WTC11 (cell line): ENCODE measurements around the gene CCDC154. TPM values are rescaled to one million over a fixed set of nuclear protein-coding genes. Genes with fewer than 3 reads are reported as not detected.

Source experiments
- ATAC-seq: fragments of 200-7000 bp; cut with Tn5 transposase; 2 replicates; pipeline ENCODE4 v1.10.0; 2021; ENCODE audit warnings: mild to moderate bottlenecking, moderate library complexity
- CTCF ChIA-PET: fragments of 300-600 bp; sonication (Branson Sonifier 250); formaldehyde crosslinking; loops from one replicate; lab custom pipeline; 2021; ENCODE audit warnings: antibody characterized with exemption; lab: Charles Lee
- POLR2A ChIA-PET: fragments of 350-600 bp; sonication (Branson Sonifier 250); formaldehyde crosslinking; loops from one replicate; lab custom pipeline; 2021; ENCODE audit warnings: antibody characterized with exemption; lab: Charles Lee
- DNase-seq: peaks from one replicate; pipeline ENCODE4 v3.0.0; 2021; ENCODE audit warnings: low spot score
- H3K27ac Mint-ChIP-seq: 2 replicates; pipeline ENCODE4 v1.8.0; 2021; ENCODE audit warnings: mixed read lengths
- H3K27me3 Mint-ChIP-seq: 2 replicates; pipeline ENCODE4 v1.8.0; 2021; ENCODE audit warnings: low read depth, mild to moderate bottlenecking, moderate library complexity, mixed read lengths
- H3K36me3 Mint-ChIP-seq: 2 replicates; pipeline ENCODE4 v1.8.0; 2021; ENCODE audit warnings: mixed read lengths
- H3K4me1 Mint-ChIP-seq: 2 replicates; pipeline ENCODE4 v1.8.0; 2022; ENCODE audit warnings: mixed read lengths
- H3K4me3 Mint-ChIP-seq: 2 replicates; pipeline ENCODE4 v1.8.0; 2021; ENCODE audit warnings: mild to moderate bottlenecking, moderate library complexity, mixed read lengths
- H3K9me3 Mint-ChIP-seq: 2 replicates; pipeline ENCODE4 v1.8.0; 2021; ENCODE audit warnings: mixed read lengths
- AFF4 ChIP-seq: sonication (generic); formaldehyde crosslinking; IDR thresholded peaks from 2 replicates; pipeline ENCODE4 v1.8.1; 2023; ENCODE audit warnings: mild to moderate bottlenecking, missing genetic modification reagents, borderline replicate concordance
- ATF6 ChIP-seq: sonication (generic); formaldehyde crosslinking; IDR thresholded peaks from 2 replicates; pipeline ENCODE4 v1.8.1; 2023; ENCODE audit warnings: mild to moderate bottlenecking, missing genetic modification reagents
- CBFB ChIP-seq: sonication (generic); formaldehyde crosslinking; IDR thresholded peaks from 2 replicates; pipeline ENCODE4 v1.8.1; 2022; ENCODE audit warnings: mild to moderate bottlenecking, low read depth, missing genetic modification reagents
- CDX4 ChIP-seq: fragments of 250-450 bp; sonication (Bioruptor Pico); IDR thresholded peaks from 2 replicates; pipeline ENCODE4 v1.9.0; 2021; ENCODE audit warnings: moderate library complexity, mild to moderate bottlenecking, inconsistent platforms, borderline replicate concordance
- E2F5 ChIP-seq: sonication (generic); formaldehyde crosslinking; IDR thresholded peaks from 2 replicates; pipeline ENCODE4 v1.8.1; 2022; ENCODE audit warnings: mild to moderate bottlenecking, moderate library complexity, missing genetic modification reagents
- ELF4 ChIP-seq: sonication (generic); formaldehyde crosslinking; IDR thresholded peaks from 2 replicates; pipeline ENCODE4 v1.8.1; 2022; ENCODE audit warnings: low read depth, mild to moderate bottlenecking, moderate library complexity, missing genetic modification reagents
- ETV6 ChIP-seq: sonication (generic); formaldehyde crosslinking; IDR thresholded peaks from 2 replicates; pipeline ENCODE4 v1.8.1; 2022; ENCODE audit warnings: mild to moderate bottlenecking, missing genetic modification reagents
- FOXP1 ChIP-seq: sonication (generic); formaldehyde crosslinking; IDR thresholded peaks from 2 replicates; pipeline ENCODE4 v1.8.0; 2022; ENCODE audit warnings: missing genetic modification reagents, mild to moderate bottlenecking, moderate library complexity, borderline replicate concordance
- GTF2I ChIP-seq: fragments of 250-450 bp; sonication (Bioruptor Pico); conservative IDR thresholded peaks from 2 replicates; pipeline ENCODE4 v1.4.0; 2021; ENCODE audit warnings: mild to moderate bottlenecking
- HMGA2 ChIP-seq: fragments of 250-450 bp; sonication (Bioruptor Pico); IDR thresholded peaks from 2 replicates; pipeline ENCODE4 v1.4.0; 2021; ENCODE audit warnings: mild to moderate bottlenecking, moderate library complexity
- IRF2 ChIP-seq: sonication (generic); formaldehyde crosslinking; IDR thresholded peaks from 2 replicates; pipeline ENCODE4 v1.8.0; 2022; ENCODE audit warnings: low read depth, missing genetic modification reagents, borderline replicate concordance
- JUN ChIP-seq: sonication (generic); formaldehyde crosslinking; IDR thresholded peaks from 2 replicates; pipeline ENCODE4 v1.8.0; 2023; ENCODE audit warnings: mild to moderate bottlenecking, missing genetic modification reagents
- MAX ChIP-seq: sonication (generic); formaldehyde crosslinking; IDR thresholded peaks from 2 replicates; pipeline ENCODE4 v1.8.0; 2022; ENCODE audit warnings: mild to moderate bottlenecking, missing genetic modification reagents
- NR2C2 ChIP-seq: sonication (generic); formaldehyde crosslinking; IDR thresholded peaks from 2 replicates; pipeline ENCODE4 v1.8.0; 2022; ENCODE audit warnings: mild to moderate bottlenecking, missing genetic modification reagents
- NR3C1 ChIP-seq: sonication (generic); formaldehyde crosslinking; conservative IDR thresholded peaks from 2 replicates; pipeline ENCODE4 v1.8.1; 2023; ENCODE audit warnings: low read depth, mild to moderate bottlenecking, missing genetic modification reagents
- PREB ChIP-seq: sonication (generic); formaldehyde crosslinking; IDR thresholded peaks from 2 replicates; pipeline ENCODE4 v1.8.1; 2022; ENCODE audit warnings: mild to moderate bottlenecking, missing genetic modification reagents, moderate library complexity, borderline replicate concordance
- RELA ChIP-seq: sonication (generic); formaldehyde crosslinking; IDR thresholded peaks from 2 replicates; pipeline ENCODE4 v1.8.1; 2022; ENCODE audit warnings: missing genetic modification reagents, mild to moderate bottlenecking, borderline replicate concordance
- SMAD3 ChIP-seq: sonication (generic); formaldehyde crosslinking; IDR thresholded peaks from 2 replicates; pipeline ENCODE4 v1.8.0; 2022; ENCODE audit warnings: missing genetic modification reagents, mild to moderate bottlenecking, borderline replicate concordance
- TCF7 ChIP-seq: sonication (generic); formaldehyde crosslinking; IDR thresholded peaks from 2 replicates; pipeline ENCODE4 v1.8.0; 2022; ENCODE audit warnings: mild to moderate bottlenecking, low read depth, missing genetic modification reagents, moderate library complexity
- ZMAT4 ChIP-seq: fragments of 250-450 bp; sonication (Bioruptor Pico); IDR thresholded peaks from 2 replicates; pipeline ENCODE4 v1.9.0; 2021; ENCODE audit warnings: mild to moderate bottlenecking
- ZNF121 ChIP-seq: sonication (generic); formaldehyde crosslinking; IDR thresholded peaks from 2 replicates; pipeline ENCODE4 v1.8.0; 2023; ENCODE audit warnings: missing genetic modification reagents
- ZNF232 ChIP-seq: sonication (generic); formaldehyde crosslinking; IDR thresholded peaks from 2 replicates; pipeline ENCODE4 v1.8.0; 2022; ENCODE audit warnings: mild to moderate bottlenecking, missing genetic modification reagents
- ZNF317 ChIP-seq: sonication (generic); formaldehyde crosslinking; IDR thresholded peaks from 2 replicates; pipeline ENCODE4 v1.8.1; 2023; ENCODE audit warnings: low read depth, mild to moderate bottlenecking, moderate library complexity, missing genetic modification reagents, borderline replicate concordance
- ZNF396 ChIP-seq: fragments of 250-450 bp; sonication (Bioruptor Pico); IDR thresholded peaks from 2 replicates; pipeline ENCODE4 v1.8.0; 2021; ENCODE audit warnings: mild to moderate bottlenecking, moderate library complexity, borderline replicate concordance
- ZNF416 ChIP-seq: fragments of 250-450 bp; sonication (Bioruptor Pico); IDR thresholded peaks from 2 replicates; pipeline ENCODE4 v1.9.0; 2021; ENCODE audit warnings: mild to moderate bottlenecking, inconsistent platforms
- total RNA-seq: library from RNA; stranded (reverse); gene quantifications from 3 replicates; pipeline ENCODE4 v1.2.3, GENCODE V29; 2021

CCDC154 gene
- total RNA-seq, 1 experiment from 2014 or later, result 0.46 TPM

- ChIA-PET CTCF (no interaction called here), POLR2A (no interaction called here)
- Mint-ChIP-seq H3K4me3 (no peak overlapping the region), H3K4me1 (no peaks in the 10 kb centered on the region), H3K36me3 (peaks cover 6% of the 10 kb centered on the region; the same call in 1 of the 2 replicates), H3K27ac (no peak overlapping the region), H3K27me3 (no peaks in the 10 kb centered on the region), H3K9me3 (no peaks in the 10 kb centered on the region)
- DNase-seq, result no peak
- no peak for TF ChIP-seq NR3C1
- TF ChIP-seq FOXP1, result no peak
- no peak for TF ChIP-seq ZNF232 (CRISPR knock-in tag)
- no peak for TF ChIP-seq GTF2I (CRISPR knock-in tag)
- TF ChIP-seq ETV6, result no peak
- no peak for TF ChIP-seq CDX4
- TF ChIP-seq ZNF121 (CRISPR knock-in tag), result no peak
- no peak for TF ChIP-seq HMGA2 (CRISPR knock-in tag)
- TF ChIP-seq ZNF416 (CRISPR knock-in tag), result no peak
- no peak for TF ChIP-seq ZNF396 (CRISPR knock-in tag)
- no peak for TF ChIP-seq RELA (CRISPR knock-in tag)
- no peak for TF ChIP-seq CBFB (CRISPR knock-in tag)
- no peak for TF ChIP-seq JUN (CRISPR knock-in tag)
- TF ChIP-seq MAX, result no peak
- TF ChIP-seq ZNF317 (CRISPR knock-in tag), result no peak
- TF ChIP-seq ATF6, result no peak
- TF ChIP-seq NR2C2 (CRISPR knock-in tag), result no peak
- TF ChIP-seq ELF4 (CRISPR knock-in tag), result no peak
- no peak for ATAC-seq
Observed at GRCh38 chr16:1448536-1449116, 4.3 kb upstream of the CCDC154 start.

- ChIA-PET POLR2A (no interaction called here), CTCF (no interaction called here)
- Mint-ChIP-seq H3K4me1 (no peaks in the 10 kb centered on the region), H3K27me3 (no peaks in the 10 kb centered on the region), H3K9me3 (no peaks in the 10 kb centered on the region), H3K36me3 (peaks cover 6% of the 10 kb centered on the region; the same call in 1 of the 2 replicates), H3K27ac (no peak overlapping the region), H3K4me3 (no peak overlapping the region)
- TF ChIP-seq E2F5 (CRISPR knock-in tag) (no peak), TCF7 (CRISPR knock-in tag) (no peak), ZNF396 (CRISPR knock-in tag) (no peak), SMAD3 (CRISPR knock-in tag) (no peak), ZNF416 (CRISPR knock-in tag) (no peak), AFF4 (CRISPR knock-in tag) (no peak), IRF2 (CRISPR knock-in tag) (no peak), PREB (CRISPR knock-in tag) (no peak), ELF4 (CRISPR knock-in tag) (no peak), ZMAT4 (CRISPR knock-in tag) (no peak)
- DNase-seq, result no peak
- ATAC-seq, result no peak
Observed at GRCh38 chr16:1447965-1448364, 3.6 kb upstream of the CCDC154 start.
